OCI-LY7 (cell line): ENCODE measurements around the gene PRR16.

Experiments
- CTCF ChIP-seq: fragments of 200-600 bp; sonication (generic); conservative IDR thresholded peaks from 2 replicates; pipeline ENCODE4 v1.5.1; 2014; ENCODE audit warnings: mild to moderate bottlenecking, antibody characterized with exemption, low read length, moderate library complexity, mixed read lengths
- EZH2phosphoT487 ChIP-seq: fragments of 200-600 bp; sonication (generic); IDR thresholded peaks from 2 replicates; pipeline ENCODE4 v1.6.1; 2018; ENCODE audit warnings: low read depth, borderline replicate concordance, mild to moderate bottlenecking, mixed run types, antibody characterized with exemption, low read length, moderate library complexity, mixed read lengths

GRCh38 chr5:120655828-120656435, 191.8 kb downstream of the PRR16 start:
- TF ChIP-seq CTCF, result peak; percentile 79
- no peak for TF ChIP-seq EZH2phosphoT487
